Measurements from ENCODE around the gene PTPRT.

DNA sequence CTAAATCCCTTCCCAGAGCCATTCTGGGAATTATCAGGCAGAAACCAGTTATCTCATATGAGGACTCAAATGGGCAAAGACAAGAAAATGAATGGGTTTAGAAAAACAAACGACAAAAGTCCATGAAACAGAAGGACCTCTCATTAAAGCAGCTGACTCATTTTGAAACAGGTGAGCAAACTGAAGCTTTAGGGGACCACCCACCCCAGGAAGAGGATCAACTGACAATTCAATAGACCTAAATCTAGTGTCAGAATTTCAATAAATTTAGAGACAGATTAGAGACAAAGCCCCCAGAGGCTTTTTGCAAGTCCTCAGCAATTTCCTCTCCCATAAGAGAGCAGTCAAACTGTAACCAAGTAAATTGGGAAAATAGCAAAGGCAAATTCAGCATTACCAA lies 333.8 kb downstream of the PTPRT start:
- TF ChIP-seq RAD21 (IDR thresholded peaks at IDR 0.05; ENCODE audit: low read length), result no peak
- no peak for TF ChIP-seq CTCF (conservative IDR thresholded peaks at IDR 0.05; ENCODE audit: low read depth, low read length)
- no peak for TF ChIP-seq POLR2A (IDR thresholded peaks at IDR 0.05; ENCODE audit: low read depth, low read length)
- TF ChIP-seq BHLHE40 (IDR thresholded peaks at IDR 0.05; ENCODE audit: low read depth, low read length), result no peak
- no peak for TF ChIP-seq CEBPB (IDR thresholded peaks at IDR 0.05; ENCODE audit: low read depth, low read length)
- TF ChIP-seq CHD1 (IDR thresholded peaks at IDR 0.05; ENCODE audit: low read depth, low read length), result no peak
- no peak for TF ChIP-seq RCOR1 (IDR thresholded peaks at IDR 0.05; ENCODE audit: insufficient replicate concordance, low read length)
- no peak for TF ChIP-seq MAFK (IDR thresholded peaks at IDR 0.05; ENCODE audit: low read depth, low read length)
- no peak for TF ChIP-seq MAZ (IDR thresholded peaks at IDR 0.05; ENCODE audit: borderline replicate concordance, low read depth, low read length)
- TF ChIP-seq FOS (IDR thresholded peaks at IDR 0.05; ENCODE audit: low read depth, low read length), result no peak
- TF ChIP-seq ELK1 (IDR thresholded peaks at IDR 0.05; ENCODE audit: borderline replicate concordance, low read depth, low read length), result no peak

Measured in IMR-90 (cell line).